KMS-11 (cell line): ENCODE results near the gene RASD1.

Experiments used
- H2AFZ ChIP-seq: fragments of 200-600 bp; sonication (generic); 2 replicates; pipeline ENCODE4 v1.6.1; 2016; ENCODE audit warnings: antibody characterized with exemption, mixed run types, low read depth
- H3K27ac ChIP-seq: fragments of 200-600 bp; sonication (generic); 2 replicates; pipeline ENCODE4 v1.6.1; 2016; ENCODE audit warnings: mild to moderate bottlenecking, mixed run types
- H3K27me3 ChIP-seq: fragments of 200-600 bp; sonication (generic); 2 replicates; pipeline ENCODE4 v1.6.1; 2017; ENCODE audit warnings: mild to moderate bottlenecking, low read depth, mixed run types, moderate library complexity; ENCODE audit not compliant: insufficient read depth
- H3K36me3 ChIP-seq: fragments of 200-600 bp; sonication (generic); 2 replicates; pipeline ENCODE4 v1.6.1; 2017; ENCODE audit warnings: mild to moderate bottlenecking, mixed run types; ENCODE audit not compliant: insufficient read depth
- H3K4me1 ChIP-seq: fragments of 200-600 bp; sonication (generic); 2 replicates; pipeline ENCODE4 v1.6.1; 2016; ENCODE audit warnings: mild to moderate bottlenecking, low read depth, mixed run types; ENCODE audit not compliant: poor library complexity, severe bottlenecking
- H3K4me2 ChIP-seq: fragments of 200-600 bp; sonication (generic); 2 replicates; pipeline ENCODE4 v1.7.0; 2016; ENCODE audit warnings: mild to moderate bottlenecking, mixed run types
- H3K4me3 ChIP-seq: fragments of 200-600 bp; sonication (generic); IDR thresholded peaks from 2 replicates; pipeline ENCODE4 v1.6.1; 2017; ENCODE audit warnings: low read depth, low read length, mixed read lengths; ENCODE audit not compliant: insufficient read depth
- H3K79me2 ChIP-seq: fragments of 200-600 bp; sonication (generic); 2 replicates; pipeline ENCODE4 v1.6.1; 2016; ENCODE audit warnings: low read depth, mixed run types; ENCODE audit not compliant: insufficient read depth
- H3K9ac ChIP-seq: fragments of 200-600 bp; sonication (generic); 2 replicates; pipeline ENCODE4 v1.6.1; 2016; ENCODE audit warnings: mild to moderate bottlenecking, mixed run types
- H4K20me1 ChIP-seq: fragments of 200-600 bp; sonication (generic); 2 replicates; pipeline ENCODE4 v1.6.1; 2016; ENCODE audit warnings: mild to moderate bottlenecking, mixed run types; ENCODE audit not compliant: insufficient read depth
- CTCF ChIP-seq: fragments of 200-600 bp; sonication (generic); conservative IDR thresholded peaks from 2 replicates; pipeline ENCODE4 v1.6.1; 2017; ENCODE audit warnings: low read depth, mild to moderate bottlenecking, antibody characterized with exemption, low read length, moderate library complexity, mixed read lengths

RASD1 gene

GRCh38 chr17:17462048-17462824, 34.0 kb downstream of the RASD1 start:
- H2AFZ ChIP-seq = no peak overlapping the region
- TF ChIP-seq CTCF = no peak
- no peaks in the 10 kb centered on the region for H3K36me3 ChIP-seq
- no peak overlapping the region for H3K27ac ChIP-seq
- no peaks in the 10 kb centered on the region for H3K27me3 ChIP-seq
- H3K4me1 ChIP-seq = no peaks in the 10 kb centered on the region
- no peaks in the 10 kb centered on the region for H4K20me1 ChIP-seq
- no peak overlapping the region for H3K4me3 ChIP-seq
- no peaks in the 10 kb centered on the region for H3K79me2 ChIP-seq
- no peak overlapping the region for H3K4me2 ChIP-seq
- H3K9ac ChIP-seq = no peak overlapping the region

- no peak for TF ChIP-seq CTCF
- Histone ChIP-seq H3K4me2 (no peak overlapping the region), H3K36me3 (no peaks in the 10 kb centered on the region), H4K20me1 (no peaks in the 10 kb centered on the region), H3K9ac (no peak overlapping the region), H3K27me3 (no peaks in the 10 kb centered on the region), H3K27ac (no peak overlapping the region), H3K4me3 (no peak overlapping the region), H3K4me1 (no peaks in the 10 kb centered on the region), H2AFZ (no peak overlapping the region), H3K79me2 (no peaks in the 10 kb centered on the region)
These were observed 36.2 kb downstream of the RASD1 start for GRCh38 chr17:17460038-17460437.

- no peak for TF ChIP-seq CTCF
These were observed 38.5 kb downstream of the RASD1 start for GRCh38 chr17:17457680-17458079.

GRCh38 chr17:17456251-17456650, 39.9 kb downstream of the RASD1 start:
- Histone ChIP-seq H3K27me3 (no peaks in the 10 kb centered on the region), H2AFZ (no peak overlapping the region), H3K4me2 (no peak overlapping the region), H3K79me2 (no peaks in the 10 kb centered on the region), H3K9ac (no peak overlapping the region), H3K36me3 (no peaks in the 10 kb centered on the region), H4K20me1 (no peaks in the 10 kb centered on the region), H3K27ac (no peak overlapping the region), H3K4me3 (no peak overlapping the region), H3K4me1 (no peaks in the 10 kb centered on the region)
- TF ChIP-seq CTCF = no peak

More at GRCh38 chr17:17457680-17458079, 38.5 kb downstream of the RASD1 start:
- H3K79me2 ChIP-seq = no peaks in the 10 kb centered on the region
- H3K27me3 ChIP-seq = no peaks in the 10 kb centered on the region
- no peak overlapping the region for H3K9ac ChIP-seq
- no peak overlapping the region for H3K4me3 ChIP-seq
- no peak overlapping the region for H2AFZ ChIP-seq
- no peaks in the 10 kb centered on the region for H3K4me1 ChIP-seq
- H4K20me1 ChIP-seq = no peaks in the 10 kb centered on the region
- no peak overlapping the region for H3K27ac ChIP-seq
- no peak overlapping the region for H3K4me2 ChIP-seq
- no peaks in the 10 kb centered on the region for H3K36me3 ChIP-seq
